HCT116 (cell line): Measurements from ENCODE around the gene CAMK2G. TPM values are rescaled to one million over a fixed set of nuclear protein-coding genes. Genes with fewer than 3 reads are reported as not detected.

ENCODE experiments used
- ATAC-seq: fragments of 200-7000 bp; cut with Tn5 transposase; 2 replicates; pipeline ENCODE4 v1.9.1; 2020; ENCODE audit warnings: mild to moderate bottlenecking, moderate library complexity
- BruUV-seq: library from RNA; stranded (reverse); fragments of 400-500 nt; replicated peaks from 2 replicates; lab custom pipeline; 2021; lab: Mats Ljungman, UMichigan
- CTCF ChIA-PET: fragments of 300-600 bp; sonication (Branson Sonifier 250); formaldehyde crosslinking; loops from one replicate; lab custom pipeline; 2021; ENCODE audit warnings: antibody characterized with exemption; lab: Charles Lee
- POLR2A ChIA-PET: fragments of 300-600, 350-600 bp; sonication (Branson Sonifier 250); formaldehyde crosslinking; loops from one replicate; lab custom pipeline; 2021; ENCODE audit warnings: antibody characterized with exemption; lab: Charles Lee
- RAD21 ChIA-PET, 2 experiments: fragments of 300-600 bp; sonication (Branson Sonifier 250); formaldehyde crosslinking; loops; one replicate each; lab custom pipeline; 2023; ENCODE audit warnings: low total read pairs in 2 of 2; ENCODE audit not compliant: uncharacterized antibody in 2 of 2, unreplicated experiment in 2 of 2, low non-redundant PET in 1 of 2; lab: Charles Lee
- DNase-seq: peaks from one replicate; pipeline ENCODE4 v3.0.0-alpha.2; 2010; ENCODE audit warnings: low read depth, low spot score
- H2AFZ ChIP-seq: fragments of 200-600 bp; shearing (Covaris generic), sonication (generic); 2 replicates; pipeline ENCODE4 v1.6.1; 2017; ENCODE audit warnings: low read depth, mixed run types, mixed read lengths, antibody characterized with exemption, low read length; ENCODE audit not compliant: poor library complexity, severe bottlenecking
- H3K27ac ChIP-seq: 2 replicates; pipeline ENCODE4 v1.5.1; 2012; ENCODE audit warnings: low read depth, low read length
- H3K27me3 ChIP-seq: fragments of 200-600 bp; sonication (generic); 2 replicates; pipeline ENCODE4 v1.6.1; 2016; ENCODE audit warnings: mixed run types, low read length, mixed read lengths; ENCODE audit not compliant: insufficient read depth
- H3K36me3 ChIP-seq, 2 experiments: fragments of 200-500 bp in 1 of 2; fragments of 200-600 bp in 1 of 2; sonication (Bioruptor generic) in 1 of 2; sonication (generic) in 1 of 2; 2 replicates each; pipeline versions ENCODE4 v1.5.1 to v1.6.1; 2014 to 2016; ENCODE audit warnings: low read length in 2 of 2, inconsistent platforms in 1 of 2, mixed read lengths in 1 of 2, mixed run types in 1 of 2; ENCODE audit not compliant: insufficient read depth in 2 of 2, control insufficient read depth in 1 of 2
- H3K4me1 ChIP-seq, 2 experiments: fragments of 200-600 bp in 1 of 2; sonication (generic) in 1 of 2; 2 replicates each; pipeline versions ENCODE4 v1.5.1 to v1.6.1; 2012 to 2017; ENCODE audit warnings: low read length in 2 of 2, inconsistent platforms in 1 of 2, mild to moderate bottlenecking in 1 of 2, mixed read lengths in 1 of 2, mixed run types in 1 of 2, moderate library complexity in 1 of 2; ENCODE audit not compliant: insufficient read depth in 2 of 2, control insufficient read depth in 1 of 2
- H3K4me2 ChIP-seq: fragments of 200-600 bp; sonication (generic); 2 replicates; pipeline ENCODE4 v1.6.1; 2017; ENCODE audit warnings: mixed run types, low read length, mixed read lengths
- H3K4me3 ChIP-seq, 2 experiments: fragments of 200-600 bp in 1 of 2; sonication (generic) in 1 of 2; replicated peaks in 1 of 2; 2 replicates each; pipeline ENCODE4 v1.5.1; 2011 to 2016; ENCODE audit warnings: low read length in 2 of 2, control low read depth in 1 of 2, low read depth in 1 of 2, mild to moderate bottlenecking in 1 of 2, mixed read lengths in 1 of 2, mixed run types in 1 of 2
- H3K79me2 ChIP-seq: fragments of 200-600 bp; sonication (generic); 2 replicates; pipeline ENCODE4 v1.6.1; 2017; ENCODE audit warnings: mild to moderate bottlenecking, mixed run types, low read length, moderate library complexity, mixed read lengths; ENCODE audit not compliant: insufficient read depth
- H3K9ac ChIP-seq: fragments of 200-600 bp; sonication (generic); 2 replicates; pipeline ENCODE4 v1.6.1; 2016; ENCODE audit warnings: low read length, mixed read lengths
- H3K9me2 ChIP-seq: fragments of 200-600 bp; sonication (generic), shearing (Covaris generic); 2 replicates; pipeline ENCODE4 v1.6.1; 2017; ENCODE audit warnings: mixed run types, mild to moderate bottlenecking, moderate library complexity; ENCODE audit not compliant: insufficient read depth
- H3K9me3 ChIP-seq, 2 experiments: fragments of 200-500 bp in 1 of 2; fragments of 200-600 bp in 1 of 2; sonication (Bioruptor generic) in 1 of 2; sonication (generic) in 1 of 2; 2 replicates each; pipeline ENCODE4 v1.6.1; 2014 to 2017; ENCODE audit warnings: low read length in 2 of 2, mixed read lengths in 2 of 2, inconsistent platforms in 1 of 2, low read depth in 1 of 2, mild to moderate bottlenecking in 1 of 2, mixed run types in 1 of 2, moderate library complexity in 1 of 2; ENCODE audit not compliant: control insufficient read depth in 1 of 2, insufficient read depth in 1 of 2
- H4K20me1 ChIP-seq: fragments of 200-600 bp; sonication (generic), shearing (Covaris generic); 2 replicates; pipeline ENCODE4 v1.6.1; 2017; ENCODE audit warnings: mixed run types, mild to moderate bottlenecking, moderate library complexity; ENCODE audit not compliant: insufficient read depth
- CBX3 ChIP-seq: IDR thresholded peaks from 2 replicates; pipeline ENCODE4 v1.6.1; 2012; ENCODE audit warnings: low read depth
- CEBPB ChIP-seq: IDR thresholded peaks from 2 replicates; pipeline ENCODE4 v1.6.1; 2012; ENCODE audit warnings: low read depth
- EGR1 ChIP-seq: IDR thresholded peaks from 2 replicates; pipeline ENCODE4 v1.6.1; 2012; ENCODE audit warnings: low read depth
- ELF1 ChIP-seq: IDR thresholded peaks from 2 replicates; pipeline ENCODE4 v1.6.1; 2012; ENCODE audit warnings: low read depth, borderline replicate concordance
- EZH2 ChIP-seq: fragments of 200-600 bp; sonication (generic); IDR thresholded peaks from 2 replicates; pipeline ENCODE4 v1.6.1; 2017; ENCODE audit warnings: antibody characterized with exemption, mixed run types
- EZH2phosphoT487 ChIP-seq: fragments of 200-600 bp; IDR thresholded peaks from 2 replicates; pipeline ENCODE4 v1.6.1; 2018; ENCODE audit warnings: antibody characterized with exemption, borderline replicate concordance
- FOSL1 ChIP-seq: IDR thresholded peaks from 2 replicates; pipeline ENCODE4 v1.6.1; 2012; ENCODE audit warnings: low read depth
- JUND ChIP-seq: IDR thresholded peaks from 2 replicates; pipeline ENCODE4 v1.6.1; 2012
- POLR2A ChIP-seq: IDR thresholded peaks from 2 replicates; pipeline ENCODE4 v1.7.0; 2011; ENCODE audit warnings: borderline replicate concordance; ENCODE audit not compliant: insufficient read depth, insufficient read length; ENCODE audit errors: extremely low read depth
- POLR2AphosphoS5 ChIP-seq: IDR thresholded peaks from 2 replicates; pipeline ENCODE4 v1.6.1; 2011; ENCODE audit warnings: mild to moderate bottlenecking, low read depth, low read length, moderate library complexity
- RAD21 ChIP-seq: IDR thresholded peaks from 2 replicates; pipeline ENCODE4 v1.6.1; 2012; ENCODE audit warnings: low read depth, mild to moderate bottlenecking
- REST ChIP-seq: IDR thresholded peaks from 2 replicates; pipeline ENCODE4 v1.6.1; 2012; ENCODE audit warnings: low read depth
- SP1 ChIP-seq: IDR thresholded peaks from 2 replicates; pipeline ENCODE4 v1.6.1; 2012; ENCODE audit warnings: low read depth
- SRF ChIP-seq: IDR thresholded peaks from 2 replicates; pipeline ENCODE4 v1.6.1; 2012; ENCODE audit warnings: low read depth
- TCF7L2 ChIP-seq: IDR thresholded peaks from 2 replicates; pipeline ENCODE4 v1.7.0; 2011; ENCODE audit warnings: borderline replicate concordance, inconsistent platforms; ENCODE audit not compliant: insufficient read depth, insufficient read length; ENCODE audit errors: extremely low read depth
- YY1 ChIP-seq: IDR thresholded peaks from 2 replicates; pipeline ENCODE4 v1.6.1; 2011; ENCODE audit warnings: low read length, low read depth, moderate library complexity, mild to moderate bottlenecking; ENCODE audit not compliant: insufficient replicate concordance; ENCODE audit errors: extremely low read depth
- ZFX ChIP-seq: fragments of 450-650 bp; IDR thresholded peaks from 2 replicates; pipeline ENCODE4 v1.6.1; 2017
- ZNF274 ChIP-seq: fragments of 200-500 bp; sonication (Bioruptor generic); IDR thresholded peaks from 2 replicates; pipeline ENCODE4 v1.6.1; 2014; ENCODE audit warnings: mild to moderate bottlenecking, low read depth, low read length, inconsistent platforms
- intact Hi-C: fragments of 100-400 bp; cut with micrococcal nuclease; formaldehyde crosslinking; loops from 2 replicates; pipeline ENCODE4 v1.10.0; 2022
- total RNA-seq: library from RNA; stranded (reverse); gene quantifications from one replicate; pipeline ENCODE4 v1.2.1, GENCODE V29; 2021; ENCODE audit not compliant: unreplicated experiment

Gene CAMK2G
- total RNA-seq, 1 experiment from 2014 or later: 28.3 TPM

GRCh38 chr10:73810358-73810734 is 64.0 kb downstream of the CAMK2G start (continued):
- TF ChIP-seq EGR1 (no peak), ZNF274 (no peak), TCF7L2 (no peak), REST (no peak), ELF1 (no peak), SRF (no peak), ZFX (no peak), SP1 (no peak), RAD21 (no peak)

- ATAC-seq: no peak
- no peaks in the 10 kb centered on the region for H3K9me3 ChIP-seq
- H3K27ac ChIP-seq: no peak overlapping the region
- TSS peak; percentile 38 for BruUV-seq
- H3K4me3 ChIP-seq: no peak overlapping the region
- H4K20me1 ChIP-seq: no peaks in the 10 kb centered on the region
- H3K79me2 ChIP-seq: peaks cover 5% of the 10 kb centered on the region; the same call in 1 of the 2 replicates
- RAD21 ChIA-PET: no interaction called here
- CTCF ChIA-PET: no interaction called here
- H3K36me3 ChIP-seq: peaks cover 9 to 19% of the 10 kb centered on the region in 2 experiments; a peak in 3 of 4 replicates
- intact Hi-C loops: no loop called here
- H3K9me2 ChIP-seq: no peaks in the 10 kb centered on the region
- H3K4me1 ChIP-seq: peaks cover 4 to 26% of the 10 kb centered on the region in 2 experiments; a peak in 3 of 4 replicates
- TF ChIP-seq POLR2A (no peak), EGR1 (no peak), EZH2 (no peak), ZFX (no peak), POLR2AphosphoS5 (no peak), CBX3 (no peak), FOSL1 (no peak), YY1 (no peak), EZH2phosphoT487 (no peak), CEBPB (no peak), JUND (no peak), ELF1 (no peak), RAD21 (no peak)
- TF ChIP-seq, all 23 proteins: peak for 0
- Histone ChIP-seq H3K9ac (no peak overlapping the region), H2AFZ (no peak overlapping the region), H3K4me2 (0 out of 2 replicates have a peak overlapping the region, but pooled peaks have one; percentile 9), H3K27me3 (no peaks in the 10 kb centered on the region)
- DNase-seq: no peak
- POLR2A ChIA-PET: no interaction called here
Measured at GRCh38 chr10:73809061-73809818, 65.1 kb downstream of the CAMK2G start.
